Duodenal mucosa (tissue), 2 donors: ENCODE results near the gene CHST7.

Experiments
- H3K27ac ChIP-seq: one replicate; pipeline ENCODE4 v1.7.0; 2013; ENCODE audit warnings: low read depth, low read length
- H3K27me3 ChIP-seq, 2 donors: one replicate each; pipeline ENCODE4 v1.7.0; 2013; ENCODE audit warnings: low read length in 2 of 2, control low read depth in 1 of 2; ENCODE audit not compliant: insufficient read depth in 2 of 2, control insufficient read depth in 1 of 2
- H3K36me3 ChIP-seq, 2 donors: one replicate each; pipeline ENCODE4 v1.7.0; 2013; ENCODE audit warnings: low read length in 2 of 2, control low read depth in 1 of 2; ENCODE audit not compliant: insufficient read depth in 2 of 2, control insufficient read depth in 1 of 2
- H3K4me1 ChIP-seq, 2 donors: one replicate each; pipeline ENCODE4 v1.7.0; 2013; ENCODE audit warnings: low read length in 2 of 2, control low read depth in 1 of 2; ENCODE audit not compliant: insufficient read depth in 2 of 2, control insufficient read depth in 1 of 2
- H3K4me3 ChIP-seq, 2 donors: one replicate each; pipeline ENCODE4 v1.7.0; 2013; ENCODE audit warnings: low read length in 2 of 2, low read depth in 1 of 2
- H3K9ac ChIP-seq, 2 donors: one replicate each; pipeline ENCODE4 v1.7.0; 2013; ENCODE audit warnings: low read length in 2 of 2, low read depth in 1 of 2
- H3K9me3 ChIP-seq, 2 donors: one replicate each; pipeline ENCODE4 v1.7.0; 2013; ENCODE audit warnings: low read length in 2 of 2, control low read depth in 1 of 2; ENCODE audit not compliant: control insufficient read depth in 1 of 2

The CHST7 gene

GRCh38 chrX:46624090-46624786 is 50.7 kb downstream of the CHST7 start:
- no peaks in the 10 kb centered on the region for H3K27me3 ChIP-seq
- H3K27ac ChIP-seq: no peak overlapping the region
- no peaks in the 10 kb centered on the region for H3K36me3 ChIP-seq
- peaks cover 4 to 9% of the 10 kb centered on the region in 2 donors for H3K4me1 ChIP-seq
- no peak overlapping the region for H3K9ac ChIP-seq
- no peak overlapping the region for H3K4me3 ChIP-seq
- H3K9me3 ChIP-seq: no peaks in the 10 kb centered on the region

- H3K9ac ChIP-seq: no peak overlapping the region
- peaks cover 8 to 9% of the 10 kb centered on the region in 2 donors for H3K4me1 ChIP-seq
- no peaks in the 10 kb centered on the region for H3K9me3 ChIP-seq
- H3K4me3 ChIP-seq: no peak overlapping the region
- H3K36me3 ChIP-seq: no peaks in the 10 kb centered on the region
- no peaks in the 10 kb centered on the region for H3K27me3 ChIP-seq
- no peak overlapping the region for H3K27ac ChIP-seq
These were observed 53.0 kb downstream of the CHST7 start for GRCh38 chrX:46626566-46626965.

- Histone ChIP-seq H3K36me3 (no peaks in the 10 kb centered on the region), H3K27ac (no peak overlapping the region), H3K27me3 (no peaks in the 10 kb centered on the region), H3K4me3 (no peak overlapping the region), H3K4me1 (peaks cover 8 to 9% of the 10 kb centered on the region in 2 donors), H3K9me3 (no peaks in the 10 kb centered on the region), H3K9ac (no peak overlapping the region)
These were observed 53.5 kb downstream of the CHST7 start for GRCh38 chrX:46627062-46627461.

- H3K27ac ChIP-seq: no peak overlapping the region
- H3K4me1 ChIP-seq: peaks cover 8 to 9% of the 10 kb centered on the region in 2 donors
- H3K9ac ChIP-seq: no peak overlapping the region
These were observed 54.3 kb downstream of the CHST7 start for GRCh38 chrX:46627711-46628419.

GRCh38 chrX:46628460-46629371 is 55.2 kb downstream of the CHST7 start:
- H3K9ac ChIP-seq: no peak overlapping the region
- H3K27ac ChIP-seq: peak overlapping the region; percentile 3

More at GRCh38 chrX:46627711-46628419, 54.3 kb downstream of the CHST7 start:
- Histone ChIP-seq H3K36me3 (no peaks in the 10 kb centered on the region), H3K27me3 (no peaks in the 10 kb centered on the region), H3K4me3 (no peak overlapping the region), H3K9me3 (no peaks in the 10 kb centered on the region)

GRCh38 chrX:46630141-46630540 is 56.6 kb downstream of the CHST7 start:
- Histone ChIP-seq H3K27me3 (no peaks in the 10 kb centered on the region), H3K4me3 (no peak overlapping the region), H3K36me3 (no peaks in the 10 kb centered on the region), H3K9me3 (no peaks in the 10 kb centered on the region), H3K4me1 (peaks cover 8 to 9% of the 10 kb centered on the region in 2 donors), H3K9ac (no peak overlapping the region), H3K27ac (no peak overlapping the region)

More at GRCh38 chrX:46628460-46629371, 55.2 kb downstream of the CHST7 start:
- Histone ChIP-seq H3K27me3 (no peaks in the 10 kb centered on the region), H3K36me3 (no peaks in the 10 kb centered on the region), H3K9me3 (no peaks in the 10 kb centered on the region), H3K4me1 (peaks cover 8 to 9% of the 10 kb centered on the region in 2 donors), H3K4me3 (no peak overlapping the region)

- H3K4me1 ChIP-seq: peaks cover 0 to under 1% of the 10 kb centered on the region in 2 donors
- H3K4me3 ChIP-seq: no peak overlapping the region
- no peak overlapping the region for H3K9ac ChIP-seq
- no peaks in the 10 kb centered on the region for H3K36me3 ChIP-seq
- H3K27ac ChIP-seq: no peak overlapping the region
- no peaks in the 10 kb centered on the region for H3K27me3 ChIP-seq
- no peaks in the 10 kb centered on the region for H3K9me3 ChIP-seq
These were observed 61.0 kb downstream of the CHST7 start for GRCh38 chrX:46634577-46634976.

- H3K27me3 ChIP-seq: no peaks in the 10 kb centered on the region
- no peak overlapping the region for H3K9ac ChIP-seq
- H3K4me1 ChIP-seq: no peaks in the 10 kb centered on the region
These were observed 61.6 kb downstream of the CHST7 start for GRCh38 chrX:46635186-46635585.

GRCh38 chrX:46636223-46636622 is 62.7 kb downstream of the CHST7 start:
- Histone ChIP-seq H3K36me3 (no peaks in the 10 kb centered on the region), H3K4me1 (no peaks in the 10 kb centered on the region), H3K9ac (no peak overlapping the region), H3K27me3 (no peaks in the 10 kb centered on the region), H3K27ac (no peak overlapping the region), H3K9me3 (no peaks in the 10 kb centered on the region), H3K4me3 (no peak overlapping the region)

More at GRCh38 chrX:46635186-46635585, 61.6 kb downstream of the CHST7 start:
- H3K9me3 ChIP-seq: no peaks in the 10 kb centered on the region
- H3K27ac ChIP-seq: no peak overlapping the region
- no peak overlapping the region for H3K4me3 ChIP-seq
- no peaks in the 10 kb centered on the region for H3K36me3 ChIP-seq

GRCh38 chrX:46637938-46638337 is 64.4 kb downstream of the CHST7 start:
- Histone ChIP-seq H3K9ac (no peak overlapping the region), H3K4me3 (no peak overlapping the region), H3K36me3 (no peaks in the 10 kb centered on the region), H3K9me3 (no peaks in the 10 kb centered on the region), H3K27ac (no peak overlapping the region), H3K27me3 (no peaks in the 10 kb centered on the region), H3K4me1 (no peaks in the 10 kb centered on the region)
